Measurements from ENCODE around the gene SEMG2. TPM values are rescaled to one million over a fixed set of nuclear protein-coding genes. Genes with fewer than 3 reads are reported as not detected.

SEMG2 gene
- total RNA-seq, 2 donors from 2014 or later, result not detected

- H3K4me1 ChIP-seq, result no peaks in the 10 kb centered on the region
- H3K27me3 ChIP-seq, result no peaks in the 10 kb centered on the region
- intact Hi-C loops (cut with DNase I), result no loop called here
- H3K9me3 ChIP-seq, result no peaks in the 10 kb centered on the region
- H3K36me3 ChIP-seq, result no peaks in the 10 kb centered on the region
- DNase-seq, result no peak
- TF ChIP-seq CTCF (IDR thresholded peaks at IDR 0.05), result no peak
- no peak overlapping the region for H3K9ac ChIP-seq (ENCODE audit: low read depth in 2 of 2, low read length in 2 of 2)
- H3K4me3 ChIP-seq, result no peak overlapping the region
- no peak overlapping the region for H3K27ac ChIP-seq
These were observed 29.2 kb upstream of the SEMG2 start for GRCh38 chr20:45191926-45192325.

GRCh38 chr20:45193331-45193730 is 27.8 kb upstream of the SEMG2 start:
- Histone ChIP-seq H3K4me3 (no peak overlapping the region), H3K36me3 (no peaks in the 10 kb centered on the region), H3K9ac (ENCODE audit: low read depth in 2 of 2, low read length in 2 of 2) (no peak overlapping the region), H3K27ac (no peak overlapping the region), H3K9me3 (no peaks in the 10 kb centered on the region), H3K27me3 (no peaks in the 10 kb centered on the region), H3K4me1 (no peaks in the 10 kb centered on the region)
- DNase-seq, result no peak
- intact Hi-C loops (cut with DNase I), result no loop called here
- no peak for TF ChIP-seq CTCF (IDR thresholded peaks at IDR 0.05)

- H3K9me3 ChIP-seq, result no peaks in the 10 kb centered on the region
- intact Hi-C loops (cut with DNase I), result no loop called here
- no peaks in the 10 kb centered on the region for H3K4me1 ChIP-seq
- DNase-seq, result peak; percentile 21
- no peak within 1 kb of the TSS for H3K4me3 ChIP-seq
- no peak for TF ChIP-seq CTCF (IDR thresholded peaks at IDR 0.05)
- no peak within 1 kb of the TSS for H3K27ac ChIP-seq
- H3K9ac ChIP-seq (ENCODE audit: low read depth in 2 of 2, low read length in 2 of 2), result no peak within 1 kb of the TSS
- no peaks in the 10 kb centered on the region for H3K36me3 ChIP-seq
- H3K27me3 ChIP-seq, result no peaks in the 10 kb centered on the region
These were observed 14.4 kb upstream of the SEMG2 start, which contains the start of gene SEMG1 for GRCh38 chr20:45206725-45207124. TSS of gene SEMG1 (plus strand) at chr20:45207033. CDS start at chr20:45207054, 21 bp downstream.

- no peak for DNase-seq
- intact Hi-C loops (cut with DNase I), result no loop called here
- Histone ChIP-seq H3K27ac (no peak overlapping the region), H3K36me3 (no peaks in the 10 kb centered on the region), H3K4me1 (no peaks in the 10 kb centered on the region), H3K9me3 (no peaks in the 10 kb centered on the region), H3K9ac (ENCODE audit: low read depth in 2 of 2, low read length in 2 of 2) (no peak overlapping the region), H3K4me3 (no peak overlapping the region), H3K27me3 (no peaks in the 10 kb centered on the region)
- no peak for TF ChIP-seq CTCF (IDR thresholded peaks at IDR 0.05)
These were observed 11.2 kb upstream of the SEMG2 start for GRCh38 chr20:45209924-45210323.

GRCh38 chr20:45211569-45212474 is 9.4 kb upstream of the SEMG2 start:
- Histone ChIP-seq H3K9ac (ENCODE audit: low read depth in 2 of 2, low read length in 2 of 2) (no peak overlapping the region), H3K4me3 (no peak overlapping the region), H3K36me3 (no peaks in the 10 kb centered on the region), H3K9me3 (no peaks in the 10 kb centered on the region), H3K27ac (no peak overlapping the region), H3K4me1 (no peaks in the 10 kb centered on the region), H3K27me3 (no peaks in the 10 kb centered on the region)
- intact Hi-C loops (cut with DNase I), result no loop called here
- no peak for TF ChIP-seq CTCF (IDR thresholded peaks at IDR 0.05)
- DNase-seq, result no peak
